Measurements from ENCODE around the gene MNAT1. TPM values are rescaled to one million over a fixed set of nuclear protein-coding genes. Genes with fewer than 3 reads are reported as not detected.

MNAT1 gene
- total RNA-seq, 4 donors from 2014 or later: 8.4 to 25.4 (median 16.7) TPM

GRCh38 chr14:60984196-60984595 lies 249.6 kb downstream of the MNAT1 start:
- WGBS, 2 donors: 97 to 98% methylated on average over 1 of the region's 1 CpG
- DNase-seq (ENCODE audit: low spot score in 2 of 2): no peak
- intact Hi-C loops (cut with DNase I; ENCODE audit: low total_unique reads): no loop called here

GRCh38 chr14:60986500-60986899 lies 251.9 kb downstream of the MNAT1 start:
- no peak for DNase-seq (ENCODE audit: low spot score in 2 of 2)
- TF ChIP-seq, protein P1, sequence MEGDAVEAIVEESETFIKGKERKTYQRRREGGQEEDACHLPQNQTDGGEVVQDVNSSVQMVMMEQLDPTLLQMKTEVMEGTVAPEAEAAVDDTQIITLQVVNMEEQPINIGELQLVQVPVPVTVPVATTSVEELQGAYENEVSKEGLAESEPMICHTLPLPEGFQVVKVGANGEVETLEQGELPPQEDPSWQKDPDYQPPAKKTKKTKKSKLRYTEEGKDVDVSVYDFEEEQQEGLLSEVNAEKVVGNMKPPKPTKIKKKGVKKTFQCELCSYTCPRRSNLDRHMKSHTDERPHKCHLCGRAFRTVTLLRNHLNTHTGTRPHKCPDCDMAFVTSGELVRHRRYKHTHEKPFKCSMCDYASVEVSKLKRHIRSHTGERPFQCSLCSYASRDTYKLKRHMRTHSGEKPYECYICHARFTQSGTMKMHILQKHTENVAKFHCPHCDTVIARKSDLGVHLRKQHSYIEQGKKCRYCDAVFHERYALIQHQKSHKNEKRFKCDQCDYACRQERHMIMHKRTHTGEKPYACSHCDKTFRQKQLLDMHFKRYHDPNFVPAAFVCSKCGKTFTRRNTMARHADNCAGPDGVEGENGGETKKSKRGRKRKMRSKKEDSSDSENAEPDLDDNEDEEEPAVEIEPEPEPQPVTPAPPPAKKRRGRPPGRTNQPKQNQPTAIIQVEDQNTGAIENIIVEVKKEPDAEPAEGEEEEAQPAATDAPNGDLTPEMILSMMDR (IDR thresholded peaks at IDR 0.05): no peak
- no peak for TF ChIP-seq POLR2A (IDR thresholded peaks at IDR 0.05)
- H3K4me3 ChIP-seq (ENCODE audit: low read depth, poor library complexity, severe bottlenecking): no peak overlapping the region
- 96 to 97% methylated on average over 2 of the region's 2 CpGs for WGBS, 2 donors
- intact Hi-C loops (cut with DNase I; ENCODE audit: low total_unique reads): no loop called here

More at GRCh38 chr14:60984196-60984595, 249.6 kb downstream of the MNAT1 start:
- TF ChIP-seq, protein P1 (IDR thresholded peaks at IDR 0.05): no peak
- TF ChIP-seq POLR2A (IDR thresholded peaks at IDR 0.05): no peak
- no peak overlapping the region for H3K4me3 ChIP-seq (ENCODE audit: low read depth, poor library complexity, severe bottlenecking)

- no peak for TF ChIP-seq POLR2A (IDR thresholded peaks at IDR 0.05)
- TF ChIP-seq, protein P1 (IDR thresholded peaks at IDR 0.05): no peak
- WGBS, 2 donors: 54 to 56% methylated on average over 2 of the region's 2 CpGs
- DNase-seq (ENCODE audit: low spot score in 2 of 2): peak in 1 of 2 donors; percentile 49
These were observed 255.0 kb downstream of the MNAT1 start for GRCh38 chr14:60989599-60989998.

GRCh38 chr14:60998617-60999016 lies 264.1 kb downstream of the MNAT1 start:
- no peak for DNase-seq (ENCODE audit: low spot score in 2 of 2)
- TF ChIP-seq, protein P1 (IDR thresholded peaks at IDR 0.05): no peak
- TF ChIP-seq POLR2A (IDR thresholded peaks at IDR 0.05): no peak
- intact Hi-C loops (cut with DNase I; ENCODE audit: low total_unique reads): no loop called here
- no peak overlapping the region for H3K4me3 ChIP-seq (ENCODE audit: low read depth, poor library complexity, severe bottlenecking)
- WGBS, 2 donors: 94 to 97% methylated on average over 9 of the region's 9 CpGs

More at GRCh38 chr14:60989599-60989998, 255.0 kb downstream of the MNAT1 start:
- no peak overlapping the region for H3K4me3 ChIP-seq (ENCODE audit: low read depth, poor library complexity, severe bottlenecking)
- intact Hi-C loops (cut with DNase I; ENCODE audit: low total_unique reads): no loop called here

- intact Hi-C loops (cut with DNase I; ENCODE audit: low total_unique reads): no loop called here
- H3K4me3 ChIP-seq (ENCODE audit: low read depth, poor library complexity, severe bottlenecking): no peak overlapping the region
- WGBS, 2 donors: 94 to 100% methylated on average over 2 of the region's 2 CpGs
- TF ChIP-seq, protein P1 (IDR thresholded peaks at IDR 0.05): no peak
- no peak for TF ChIP-seq POLR2A (IDR thresholded peaks at IDR 0.05)
- no peak for DNase-seq (ENCODE audit: low spot score in 2 of 2)
These were observed 265.0 kb downstream of the MNAT1 start for GRCh38 chr14:60999536-60999935.

GRCh38 chr14:61003571-61003970 lies 269.0 kb downstream of the MNAT1 start:
- DNase-seq (ENCODE audit: low spot score in 2 of 2): no peak
- TF ChIP-seq, protein P1 (IDR thresholded peaks at IDR 0.05): no peak
- no peak for TF ChIP-seq POLR2A (IDR thresholded peaks at IDR 0.05)
- H3K4me3 ChIP-seq (ENCODE audit: low read depth, poor library complexity, severe bottlenecking): no peak overlapping the region
- 98 to 100% methylated on average over 1 of the region's 1 CpG for WGBS, 2 donors
- intact Hi-C loops (cut with DNase I; ENCODE audit: low total_unique reads): no loop called here

All from lower leg skin (tissue), 4 donors.